ENCODE results near the gene GALNTL6. TPM values are rescaled to one million over a fixed set of nuclear protein-coding genes. Genes with fewer than 3 reads are reported as not detected.

Gene GALNTL6
- total RNA-seq, 2 experiments from 2014 or later: not detected

GRCh38 chr4:172220679-172221078 lies 407.5 kb downstream of the GALNTL6 start:
- Mint-ChIP-seq H3K36me3 (no peaks in the 10 kb centered on the region), H3K27ac (no peak overlapping the region), H3K4me3 (no peak overlapping the region), H3K27me3 (no peaks in the 10 kb centered on the region), H3K9me3 (no peaks in the 10 kb centered on the region), H3K4me1 (ENCODE audit: low read depth) (no peaks in the 10 kb centered on the region)
- POLR2A ChIA-PET: no interaction called here
- CTCF ChIA-PET: no interaction called here
- intact Hi-C loops (cut with micrococcal nuclease): no loop called here
- DNase-seq: no peak

GRCh38 chr4:172225457-172225856 lies 412.3 kb downstream of the GALNTL6 start:
- H3K27me3 Mint-ChIP-seq: no peaks in the 10 kb centered on the region
- H3K4me3 Mint-ChIP-seq: no peak overlapping the region
- H3K9me3 Mint-ChIP-seq: peaks cover 6% of the 10 kb centered on the region
- no peak overlapping the region for H3K27ac Mint-ChIP-seq
- H3K36me3 Mint-ChIP-seq: no peaks in the 10 kb centered on the region
- ChIA-PET CTCF (no interaction called here), POLR2A (no interaction called here)
- no peaks in the 10 kb centered on the region for H3K4me1 Mint-ChIP-seq (ENCODE audit: low read depth)
- DNase-seq: no peak
- intact Hi-C loops (cut with micrococcal nuclease): no loop called here

- CTCF ChIA-PET: no interaction called here
- no peak overlapping the region for H3K4me3 Mint-ChIP-seq
- no peak for DNase-seq
Observed at GRCh38 chr4:172232966-172233365, 419.8 kb downstream of the GALNTL6 start.

GRCh38 chr4:172243551-172243950 lies 430.3 kb downstream of the GALNTL6 start:
- Mint-ChIP-seq H3K27me3 (no peaks in the 10 kb centered on the region), H3K9me3 (peaks cover 10% of the 10 kb centered on the region), H3K36me3 (no peaks in the 10 kb centered on the region), H3K4me1 (ENCODE audit: low read depth) (no peaks in the 10 kb centered on the region), H3K4me3 (no peak overlapping the region), H3K27ac (no peak overlapping the region)
- intact Hi-C loops (cut with micrococcal nuclease): no loop called here
- DNase-seq: no peak
- ChIA-PET CTCF (no interaction called here), POLR2A (no interaction called here)

More at GRCh38 chr4:172232966-172233365, 419.8 kb downstream of the GALNTL6 start:
- H3K27ac Mint-ChIP-seq: no peak overlapping the region
- peaks cover 13% of the 10 kb centered on the region for H3K9me3 Mint-ChIP-seq
- H3K27me3 Mint-ChIP-seq: no peaks in the 10 kb centered on the region
- POLR2A ChIA-PET: no interaction called here
- no peaks in the 10 kb centered on the region for H3K4me1 Mint-ChIP-seq (ENCODE audit: low read depth)
- intact Hi-C loops (cut with micrococcal nuclease): no loop called here
- no peaks in the 10 kb centered on the region for H3K36me3 Mint-ChIP-seq

GRCh38 chr4:172245516-172245915 lies 432.3 kb downstream of the GALNTL6 start:
- Mint-ChIP-seq H3K4me1 (ENCODE audit: low read depth) (no peaks in the 10 kb centered on the region), H3K9me3 (peaks cover 11% of the 10 kb centered on the region), H3K27ac (no peak overlapping the region), H3K36me3 (no peaks in the 10 kb centered on the region), H3K4me3 (no peak overlapping the region), H3K27me3 (no peaks in the 10 kb centered on the region)
- CTCF ChIA-PET: no interaction called here
- intact Hi-C loops (cut with micrococcal nuclease): no loop called here
- DNase-seq: no peak
- POLR2A ChIA-PET: no interaction called here

GRCh38 chr4:172253409-172253808 lies 440.2 kb downstream of the GALNTL6 start:
- POLR2A ChIA-PET: no interaction called here
- no peak overlapping the region for H3K4me3 Mint-ChIP-seq

GRCh38 chr4:172256820-172257219 lies 443.6 kb downstream of the GALNTL6 start:
- Mint-ChIP-seq H3K4me1 (ENCODE audit: low read depth) (no peaks in the 10 kb centered on the region), H3K27me3 (no peaks in the 10 kb centered on the region), H3K4me3 (no peak overlapping the region), H3K36me3 (no peaks in the 10 kb centered on the region), H3K27ac (no peak overlapping the region), H3K9me3 (peaks cover 11% of the 10 kb centered on the region)
- no peak for DNase-seq
- ChIA-PET POLR2A (no interaction called here), CTCF (no interaction called here)
- intact Hi-C loops (cut with micrococcal nuclease): no loop called here

More at GRCh38 chr4:172253409-172253808, 440.2 kb downstream of the GALNTL6 start:
- H3K27me3 Mint-ChIP-seq: no peaks in the 10 kb centered on the region
- H3K36me3 Mint-ChIP-seq: no peaks in the 10 kb centered on the region
- no peak overlapping the region for H3K27ac Mint-ChIP-seq
- intact Hi-C loops (cut with micrococcal nuclease): no loop called here
- DNase-seq: no peak
- H3K4me1 Mint-ChIP-seq (ENCODE audit: low read depth): no peaks in the 10 kb centered on the region
- peaks cover 18% of the 10 kb centered on the region for H3K9me3 Mint-ChIP-seq
- CTCF ChIA-PET: no interaction called here

GRCh38 chr4:172270397-172270796 lies 457.2 kb downstream of the GALNTL6 start:
- ChIA-PET CTCF (no interaction called here), POLR2A (no interaction called here)
- intact Hi-C loops (cut with micrococcal nuclease): no loop called here
- Mint-ChIP-seq H3K4me3 (no peak overlapping the region), H3K4me1 (ENCODE audit: low read depth) (no peaks in the 10 kb centered on the region), H3K27ac (no peak overlapping the region), H3K9me3 (peaks cover 2% of the 10 kb centered on the region), H3K36me3 (no peaks in the 10 kb centered on the region), H3K27me3 (no peaks in the 10 kb centered on the region)
- DNase-seq: no peak

- ChIA-PET POLR2A (no interaction called here), CTCF (no interaction called here)
- intact Hi-C loops (cut with micrococcal nuclease): no loop called here
- Mint-ChIP-seq H3K36me3 (no peaks in the 10 kb centered on the region), H3K4me3 (no peak overlapping the region), H3K27me3 (no peaks in the 10 kb centered on the region), H3K4me1 (ENCODE audit: low read depth) (no peaks in the 10 kb centered on the region), H3K9me3 (no peaks in the 10 kb centered on the region), H3K27ac (no peak overlapping the region)
- DNase-seq: no peak
Observed at GRCh38 chr4:172287117-172287516, 473.9 kb downstream of the GALNTL6 start.

- intact Hi-C loops (cut with micrococcal nuclease): no loop called here
- H3K36me3 Mint-ChIP-seq: no peaks in the 10 kb centered on the region
- no peak overlapping the region for H3K27ac Mint-ChIP-seq
- ChIA-PET CTCF (no interaction called here), POLR2A (no interaction called here)
- no peaks in the 10 kb centered on the region for H3K27me3 Mint-ChIP-seq
- no peak for DNase-seq
- no peaks in the 10 kb centered on the region for H3K4me1 Mint-ChIP-seq (ENCODE audit: low read depth)
- H3K9me3 Mint-ChIP-seq: peaks cover 24% of the 10 kb centered on the region
- H3K4me3 Mint-ChIP-seq: no peak overlapping the region
Observed at GRCh38 chr4:172305698-172306097, 492.5 kb downstream of the GALNTL6 start.

GRCh38 chr4:172308078-172308477 lies 494.9 kb downstream of the GALNTL6 start:
- no peak for DNase-seq
- intact Hi-C loops (cut with micrococcal nuclease): no loop called here
- Mint-ChIP-seq H3K27ac (no peak overlapping the region), H3K4me3 (no peak overlapping the region), H3K36me3 (no peaks in the 10 kb centered on the region), H3K27me3 (no peaks in the 10 kb centered on the region), H3K9me3 (peaks cover 17% of the 10 kb centered on the region), H3K4me1 (ENCODE audit: low read depth) (no peaks in the 10 kb centered on the region)
- ChIA-PET CTCF (no interaction called here), POLR2A (no interaction called here)

- H3K27me3 Mint-ChIP-seq: no peaks in the 10 kb centered on the region
- no peaks in the 10 kb centered on the region for H3K4me1 Mint-ChIP-seq (ENCODE audit: low read depth)
- peaks cover 14% of the 10 kb centered on the region for H3K9me3 Mint-ChIP-seq
- H3K4me3 Mint-ChIP-seq: no peak overlapping the region
- ChIA-PET CTCF (no interaction called here), POLR2A (no interaction called here)
- H3K27ac Mint-ChIP-seq: no peak overlapping the region
- intact Hi-C loops (cut with micrococcal nuclease): no loop called here
- no peaks in the 10 kb centered on the region for H3K36me3 Mint-ChIP-seq
- DNase-seq: no peak
Observed at GRCh38 chr4:172311682-172312081, 498.5 kb downstream of the GALNTL6 start.

- no peaks in the 10 kb centered on the region for H3K4me1 Mint-ChIP-seq (ENCODE audit: low read depth)
- H3K27me3 Mint-ChIP-seq: no peaks in the 10 kb centered on the region
- intact Hi-C loops (cut with micrococcal nuclease): no loop called here
- POLR2A ChIA-PET: no interaction called here
- H3K27ac Mint-ChIP-seq: no peak overlapping the region
- no peaks in the 10 kb centered on the region for H3K36me3 Mint-ChIP-seq
- DNase-seq: no peak
- no peak overlapping the region for H3K4me3 Mint-ChIP-seq
- CTCF ChIA-PET: no interaction called here
- H3K9me3 Mint-ChIP-seq: peaks cover 3% of the 10 kb centered on the region
Observed at GRCh38 chr4:172323288-172323687, 510.1 kb downstream of the GALNTL6 start.

Measured in activated CD4-positive, alpha-beta memory T cell treated with anti-CD3 and anti-CD28 coated beads for 36 hours (primary cell).